AG09309 (cell line): ENCODE results near the gene CMIP.
A peak's percentile ranks its signal among the peaks of the same experiment; 100 is the strongest.

Experiments
- DNase-seq: peaks from one replicate; pipeline ENCODE4 v3.0.0-alpha.2; 2010; ENCODE audit warnings: low read depth
- H3K4me3 ChIP-seq: 2 replicates; pipeline ENCODE4 v1.5.1; 2011; ENCODE audit warnings: mild to moderate bottlenecking, low read depth, low read length, moderate library complexity; ENCODE audit not compliant: control insufficient read depth
- CTCF ChIP-seq: IDR thresholded peaks from 2 replicates; pipeline ENCODE4 v1.5.1; 2011; ENCODE audit warnings: mild to moderate bottlenecking, low read depth, low read length, inconsistent platforms; ENCODE audit not compliant: insufficient read depth, control insufficient read depth; ENCODE audit errors: missing control alignments

CMIP gene

DNA sequence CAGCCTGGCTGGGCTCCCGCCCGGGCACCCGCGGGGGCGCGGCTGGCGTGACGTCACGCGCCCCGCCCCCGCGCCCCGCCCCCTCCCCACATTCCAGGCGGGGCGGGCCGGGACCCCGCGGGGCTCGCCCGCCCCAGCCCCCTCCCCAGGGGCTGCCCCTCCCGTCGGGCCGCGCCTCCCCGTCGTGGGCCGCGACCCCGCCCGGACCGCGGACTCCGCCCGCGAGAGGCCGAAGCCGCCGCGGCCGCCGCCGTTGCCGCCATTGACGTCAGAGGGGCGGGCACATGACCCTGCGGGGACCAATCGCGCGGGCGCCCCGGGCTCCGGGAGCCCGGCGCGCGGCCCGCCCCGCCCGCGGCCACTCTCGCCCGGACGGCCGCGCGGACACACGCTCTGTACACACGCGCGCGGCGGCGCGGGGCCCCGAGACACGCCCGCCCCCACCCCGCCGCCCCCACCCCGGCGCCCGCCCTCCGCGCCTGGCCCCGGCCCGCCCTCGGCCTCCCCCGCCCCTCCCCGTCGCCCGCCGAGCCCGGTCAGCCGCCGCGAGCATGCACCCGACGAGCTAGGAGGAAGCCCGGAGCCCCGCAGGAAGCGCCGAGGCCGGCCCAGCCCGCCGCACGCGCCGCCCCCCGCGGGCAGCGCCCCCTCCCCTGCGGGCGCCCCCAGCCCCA is at the start of gene CMIP:
TSS of gene CMIP (plus strand) at position 361 of the 674 bp plus-strand sequence.
- no peak for DNase-seq
- no peak for TF ChIP-seq CTCF
- H3K4me3 ChIP-seq = peak within 1 kb of the TSS; percentile 80

GRCh38 chr16:81394966-81395655 is 49.5 kb upstream of the CMIP start:
- H3K4me3 ChIP-seq = no peak overlapping the region
- no peak for TF ChIP-seq CTCF
- no peak for DNase-seq

- no peak overlapping the region for H3K4me3 ChIP-seq
- no peak for DNase-seq
- TF ChIP-seq CTCF = no peak
Measured at GRCh38 chr16:81397058-81397878, 47.3 kb upstream of the CMIP start.

GRCh38 chr16:81397879-81398520 is 46.6 kb upstream of the CMIP start:
- no peak for TF ChIP-seq CTCF
- H3K4me3 ChIP-seq = no peak overlapping the region
- DNase-seq = no peak

GRCh38 chr16:81399909-81400308 is 44.7 kb upstream of the CMIP start:
- DNase-seq = no peak
- H3K4me3 ChIP-seq = no peak overlapping the region
- TF ChIP-seq CTCF = no peak
